Heart right ventricle (tissue), 16 donors: Measurements from ENCODE around the gene TBC1D22A. TPM values are rescaled to one million over a fixed set of nuclear protein-coding genes. Genes with fewer than 3 reads are reported as not detected.

ENCODE experiments used
- ATAC-seq, 8 donors: fragments of 200-7000 bp; cut with Tn5 transposase; one replicate each; pipeline ENCODE4 v1.9.1; 2020; ENCODE audit warnings: mild to moderate bottlenecking in 8 of 8, moderate library complexity in 8 of 8, moderate number of reproducible peaks in 1 of 8
- DNase-seq, 2 donors: peaks; one replicate each; pipeline ENCODE4 v3.0.0-alpha.2; 2020
- H3K27ac ChIP-seq, 10 donors: fragments of 200-600 bp; sonication (generic) in 2 of 10; one replicate each; pipeline versions ENCODE4 v1.5.0 to v1.8.0; 2020 to 2022; ENCODE audit warnings: mild to moderate bottlenecking in 3 of 10
- H3K27me3 ChIP-seq, 7 donors: fragments of 200-600 bp; one replicate each; pipeline ENCODE4 v1.8.0; 2021 to 2022; ENCODE audit warnings: mild to moderate bottlenecking in 2 of 7
- H3K36me3 ChIP-seq, 9 donors: fragments of 200-600 bp; sonication (generic) in 1 of 9; one replicate each; pipeline versions ENCODE4 v1.5.0 to v1.8.0; 2020 to 2022; ENCODE audit warnings: mild to moderate bottlenecking in 2 of 9
- H3K4me1 ChIP-seq, 9 donors: fragments of 200-600 bp; sonication (generic) in 1 of 9; one replicate each; pipeline versions ENCODE4 v1.5.0 to v1.8.0; 2020 to 2022; ENCODE audit warnings: mild to moderate bottlenecking in 4 of 9
- H3K4me3 ChIP-seq, 10 donors: fragments of 200-600 bp; sonication (generic) in 2 of 10; one replicate each; pipeline versions ENCODE4 v1.5.0 to v1.8.0; 2020 to 2022; ENCODE audit warnings: mild to moderate bottlenecking in 7 of 10, moderate library complexity in 2 of 10
- H3K9me3 ChIP-seq, 11 donors: fragments of 200-600 bp in 10 of 11; sonication (generic) in 2 of 11; one replicate each; pipeline versions ENCODE4 v1.5.0 to v1.8.0; 2013 to 2022; ENCODE audit warnings: mild to moderate bottlenecking in 2 of 11, control low read depth in 1 of 11, moderate library complexity in 1 of 11
- WGBS, 2 donors: extraction: QIAGEN DNeasy Blood & Tissue Kit; methylation state at CpG; one replicate each; pipeline ENCODE4 v1.1.7; 2013; ENCODE audit warnings: inconsistent platforms in 1 of 2; 5-methylcytosine and 5-hydroxymethylcytosine counted together
- intact Hi-C, 10 donors: fragments of 100-400 bp; cut with DNase I; formaldehyde crosslinking; loops; one replicate each; pipeline versions ENCODE4 v1.11.1 to v1.14.2; 2022
- polyA plus RNA-seq, 2 donors: library from polyadenylated mRNA; stranded (reverse); fragments of 200-250 nt; gene quantifications; one replicate each; pipeline ENCODE4 v1.2.3, GENCODE V29; 2013
- total RNA-seq, 10 donors: library from RNA; stranded (reverse); fragmentation: NEBNext Ultra II Directional in 3 of 10; extraction: Animal tissue kit (Norgen Biotek cat#: 25700) in 3 of 10; gene quantifications; one replicate each; pipeline versions ENCODE4 v1.2.1 to v1.2.4, GENCODE V29; 2021 to 2023
- TF ChIP-seq, protein P1 (sequence below), 9 donors: fragments of 200-600 bp; sonication (generic) in 2 of 9; IDR thresholded peaks; one replicate each; pipeline versions ENCODE4 v1.5.0 to v1.8.0; 2021 to 2022; ENCODE audit warnings: antibody characterized with exemption in 9 of 9, mild to moderate bottlenecking in 5 of 9, moderate library complexity in 1 of 9
- donor health status: Arrhythmogenic right ventricular cardiomyopathy.
- donor health status: ischemic (EF 13 %, LVEDD 7.1; RV severe dilation, severe dysfunction).
- donor health status: healthy with polysubstance abuse.
- donor health status: DM: no; HTN: yes; CAD: no.
- donor health status: DM: no; HTN: no; CAD: no.
- donor health status: ischemic (EF 25% LVEDD 6.9; RV normal size, moderate dysfunction).
- donor health status: ischemic (EF 25% LVEDD 5.7; RV mildly dilated, moderate dysfunction).
- donor health status: healthy.
- donor health status: DM: yes; HTN: yes; CAD: no.
- donor health status: Ischemic cardiomyopathy.
- donor health status: ischemic (EF 35%, LVEDD 5.7; RV mildly dilated, moderate dysfunction).
- donor health status: nonischemic (EF 11% LVEDD 7.7; RV severe dilation, severe dysfunction).
- donor health status: DM: yes; HTN: yes; CAD: no.
- donor health status: PGD.
- donor health status: ischemic (EF 29% LVEDD 5.4; RV normal size, mild dysfunction).
- donor health status: nonischemic (EF 23%, LVEDD 6.1; RV moderate dilation, normal function).

The TBC1D22A gene
- total and polyA plus RNA-seq, 12 donors = 7.2 to 27.9 (median 17.9) TPM

DNA sequence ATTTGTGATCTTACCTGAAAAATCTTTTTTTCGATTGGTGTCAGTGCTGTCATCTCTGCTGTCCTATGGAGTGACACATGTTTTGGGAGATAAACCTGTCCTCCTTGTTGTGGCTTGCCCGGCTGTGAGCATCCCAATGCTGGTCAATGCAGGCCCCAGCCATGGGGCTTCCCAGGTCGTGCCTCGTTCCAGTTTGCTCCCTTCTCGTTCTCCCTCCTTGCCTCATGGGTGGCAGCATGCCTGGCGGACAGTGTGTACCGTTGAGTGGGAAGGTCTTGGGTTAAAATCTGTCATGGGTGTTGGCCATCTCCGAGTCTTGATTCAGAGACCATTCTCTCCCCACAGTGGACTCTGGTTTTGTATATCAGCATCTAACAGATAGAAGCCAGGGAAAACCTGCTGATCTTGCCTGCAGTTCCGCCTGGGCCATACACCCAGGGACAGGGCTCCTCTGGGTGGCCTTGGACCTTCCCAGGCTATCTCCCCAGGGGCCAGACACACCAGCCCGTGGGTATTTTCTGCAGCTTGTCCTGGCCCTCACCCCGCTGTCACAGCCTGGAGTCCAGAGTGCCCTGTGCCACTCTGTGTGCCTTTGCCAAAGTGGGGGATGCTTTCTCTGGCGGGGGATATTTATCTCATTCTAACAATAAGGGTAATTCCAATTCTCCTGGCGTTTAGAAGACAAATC is 208.1 kb downstream of the TBC1D22A start:
- WGBS, 2 donors = 75 to 79% methylated on average over 13 of the region's 13 CpGs
- Histone ChIP-seq H3K27ac (peak overlapping the region; percentile 17 to 90 (median 74)), H3K27me3 (no peaks in the 10 kb centered on the region), H3K4me1 (peaks cover 17 to 37% (median 30%) of the 10 kb centered on the region in 9 donors), H3K4me3 (no peak overlapping the region), H3K36me3 (peaks cover 0 to 22% (median 0%) of the 10 kb centered on the region in 9 donors), H3K9me3 (no peaks in the 10 kb centered on the region)
- TF ChIP-seq, protein P1, sequence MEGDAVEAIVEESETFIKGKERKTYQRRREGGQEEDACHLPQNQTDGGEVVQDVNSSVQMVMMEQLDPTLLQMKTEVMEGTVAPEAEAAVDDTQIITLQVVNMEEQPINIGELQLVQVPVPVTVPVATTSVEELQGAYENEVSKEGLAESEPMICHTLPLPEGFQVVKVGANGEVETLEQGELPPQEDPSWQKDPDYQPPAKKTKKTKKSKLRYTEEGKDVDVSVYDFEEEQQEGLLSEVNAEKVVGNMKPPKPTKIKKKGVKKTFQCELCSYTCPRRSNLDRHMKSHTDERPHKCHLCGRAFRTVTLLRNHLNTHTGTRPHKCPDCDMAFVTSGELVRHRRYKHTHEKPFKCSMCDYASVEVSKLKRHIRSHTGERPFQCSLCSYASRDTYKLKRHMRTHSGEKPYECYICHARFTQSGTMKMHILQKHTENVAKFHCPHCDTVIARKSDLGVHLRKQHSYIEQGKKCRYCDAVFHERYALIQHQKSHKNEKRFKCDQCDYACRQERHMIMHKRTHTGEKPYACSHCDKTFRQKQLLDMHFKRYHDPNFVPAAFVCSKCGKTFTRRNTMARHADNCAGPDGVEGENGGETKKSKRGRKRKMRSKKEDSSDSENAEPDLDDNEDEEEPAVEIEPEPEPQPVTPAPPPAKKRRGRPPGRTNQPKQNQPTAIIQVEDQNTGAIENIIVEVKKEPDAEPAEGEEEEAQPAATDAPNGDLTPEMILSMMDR (IDR thresholded peaks at IDR 0.05) = no peak
- intact Hi-C loops = no loop called here
- DNase-seq (peak in 1 of 2 donors; percentile 21), ATAC-seq (peak in 6 of 8 donors; percentile 5 to 75 (median 34))

DNA sequence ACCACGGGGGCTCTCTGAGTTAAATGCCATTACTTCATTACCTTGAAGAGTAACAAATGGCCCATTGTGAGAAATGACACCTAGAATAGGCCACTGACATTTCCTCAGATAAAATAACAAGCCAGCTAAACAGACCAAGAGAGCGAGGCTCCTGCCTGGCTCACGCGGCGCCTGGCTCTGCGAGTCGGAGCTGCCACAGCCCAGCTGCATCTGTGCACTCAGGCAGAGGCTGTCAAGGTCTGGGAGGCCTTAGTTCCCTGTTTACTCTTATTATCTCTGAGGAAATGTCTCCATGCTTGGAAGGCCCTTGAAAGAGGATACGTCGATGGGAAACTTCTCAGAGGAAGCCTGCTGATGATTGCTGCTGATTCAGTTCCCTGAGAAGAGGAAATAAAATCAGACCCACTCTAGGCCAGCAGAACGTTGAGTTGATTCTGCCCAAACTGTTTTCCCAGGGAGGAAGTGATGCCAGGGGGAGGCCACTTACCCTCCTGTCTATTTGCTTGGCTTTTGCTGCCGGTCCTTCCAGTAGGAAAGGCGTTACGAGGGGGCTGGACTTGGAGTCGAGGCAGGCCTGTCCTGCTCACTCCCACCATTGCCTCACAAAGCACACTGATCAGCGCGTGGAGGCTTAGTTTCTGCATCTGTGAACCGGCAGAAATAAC is 208.8 kb downstream of the TBC1D22A start:
- intact Hi-C loops = no loop called here
- peak; percentile 79 to 91 (median 84) for ATAC-seq

DNA sequence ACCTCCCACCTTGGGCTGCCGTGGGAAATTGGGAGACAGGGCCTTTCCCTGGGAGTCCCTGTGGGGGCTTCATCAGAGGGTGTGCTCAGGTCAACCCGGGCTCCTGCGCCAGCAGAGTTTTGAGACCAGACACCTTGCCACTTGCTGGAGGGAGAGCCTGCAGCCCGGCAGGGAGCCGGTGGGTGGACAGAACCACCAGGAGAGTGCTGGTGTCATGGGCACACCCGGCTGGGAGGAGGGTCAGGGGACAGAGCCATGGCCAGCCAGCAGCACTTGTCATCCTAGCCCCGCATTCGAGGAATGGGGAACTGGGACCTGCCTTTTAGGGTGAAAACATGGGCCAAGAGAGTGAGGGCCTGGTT is 209.3 kb downstream of the TBC1D22A start:
- TF ChIP-seq, protein P1 (IDR thresholded peaks at IDR 0.05) = no peak
- Histone ChIP-seq H3K9me3 (no peaks in the 10 kb centered on the region), H3K27me3 (no peaks in the 10 kb centered on the region), H3K4me3 (no peak overlapping the region), H3K4me1 (peaks cover 17 to 35% (median 30%) of the 10 kb centered on the region in 9 donors), H3K27ac (peak overlapping the region in 9 of 10 donors; percentile 33 to 90 (median 75)), H3K36me3 (peaks cover 0 to 34% (median 4%) of the 10 kb centered on the region in 9 donors)
- ATAC-seq (peak in 3 of 8 donors; percentile 2 to 15 (median 6)), DNase-seq (no peak)
- intact Hi-C loops = no loop called here
- WGBS, 2 donors = 72 to 78% methylated on average over 8 of the region's 8 CpGs

More for the DNA sequence above, 208.8 kb downstream of the TBC1D22A start:
- DNase-seq = peak; percentile 56
- peaks cover 0 to 29% (median 0%) of the 10 kb centered on the region in 9 donors for H3K36me3 ChIP-seq
- no peaks in the 10 kb centered on the region for H3K9me3 ChIP-seq
- 27 to 29% methylated on average over 17 of the region's 17 CpGs for WGBS, 2 donors
- H3K4me1 ChIP-seq = peaks cover 17 to 35% (median 30%) of the 10 kb centered on the region in 9 donors
- TF ChIP-seq, protein P1 (IDR thresholded peaks at IDR 0.05) = no peak
- H3K4me3 ChIP-seq = no peak overlapping the region
- no peaks in the 10 kb centered on the region for H3K27me3 ChIP-seq
- H3K27ac ChIP-seq = peak overlapping the region; percentile 17 to 90 (median 74)

DNA sequence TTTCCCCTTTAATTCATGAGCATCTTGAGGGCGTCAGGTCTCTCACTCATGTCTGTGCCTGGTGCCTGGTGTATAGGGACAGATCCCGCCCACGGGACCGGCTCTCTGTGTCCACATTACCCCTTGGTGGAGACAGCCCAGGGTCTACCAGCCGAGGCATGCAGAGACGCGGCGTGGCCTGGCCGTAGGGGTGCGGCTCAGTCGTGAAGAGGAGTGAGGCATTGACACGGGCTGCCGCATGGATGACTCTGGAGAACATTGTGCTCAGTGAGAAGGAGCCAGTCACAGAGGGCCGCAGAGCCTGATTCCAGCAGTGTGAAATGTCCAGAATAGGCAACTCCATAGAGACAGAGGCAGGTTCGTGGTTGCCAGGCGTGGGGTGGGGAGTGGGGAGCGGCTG is 209.8 kb downstream of the TBC1D22A start:
- peaks cover 17 to 35% (median 30%) of the 10 kb centered on the region in 9 donors for H3K4me1 ChIP-seq
- WGBS, 2 donors = 93 to 94% methylated on average over 17 of the region's 17 CpGs
- H3K4me3 ChIP-seq = no peak overlapping the region
- no peaks in the 10 kb centered on the region for H3K9me3 ChIP-seq
- TF ChIP-seq, protein P1 (IDR thresholded peaks at IDR 0.05) = no peak
- peaks cover 0 to 39% (median 7%) of the 10 kb centered on the region in 9 donors for H3K36me3 ChIP-seq
- DNase-seq (no peak), ATAC-seq (no peak)
- peak overlapping the region in 6 of 10 donors; percentile 73 to 90 (median 79) for H3K27ac ChIP-seq
- intact Hi-C loops = no loop called here
- no peaks in the 10 kb centered on the region for H3K27me3 ChIP-seq
